ENCODE data around the gene JADE1. TPM values are rescaled to one million over a fixed set of nuclear protein-coding genes. Genes with fewer than 3 reads are reported as not detected.
A peak's percentile ranks its signal among the peaks of the same experiment; 100 is the strongest.

The JADE1 gene
- total RNA-seq, 4 donors from 2014 or later, result 18.2 to 26.4 (median 19.6) TPM

- Histone ChIP-seq H3K4me3 (no peak overlapping the region), H3K27me3 (no peaks in the 10 kb centered on the region), H3K4me1 (no peaks in the 10 kb centered on the region), H3K36me3 (no peaks in the 10 kb centered on the region), H3K27ac (no peak overlapping the region), H3K9me3 (no peaks in the 10 kb centered on the region)
- TF ChIP-seq POLR2A (IDR thresholded peaks at IDR 0.05) (no peak), CTCF (IDR thresholded peaks at IDR 0.05) (no peak)
- no peak for DNase-seq
Observed at GRCh38 chr4:128775477-128775876, 34.0 kb upstream of the JADE1 start.

GRCh38 chr4:128775916-128776315, 33.6 kb upstream of the JADE1 start:
- no peak overlapping the region for H3K4me3 ChIP-seq
- no peak overlapping the region for H3K27ac ChIP-seq

GRCh38 chr4:128776794-128777216, 32.7 kb upstream of the JADE1 start:
- no peaks in the 10 kb centered on the region for H3K27me3 ChIP-seq
- H3K27ac ChIP-seq, result no peak overlapping the region
- H3K9me3 ChIP-seq, result no peaks in the 10 kb centered on the region
- no peaks in the 10 kb centered on the region for H3K36me3 ChIP-seq
- no peak overlapping the region for H3K4me3 ChIP-seq
- no peaks in the 10 kb centered on the region for H3K4me1 ChIP-seq
- peak in 2 of 3 donors; percentile 18 to 67 for DNase-seq
- TF ChIP-seq POLR2A (IDR thresholded peaks at IDR 0.05) (no peak), CTCF (IDR thresholded peaks at IDR 0.05) (no peak)

More at GRCh38 chr4:128775916-128776315, 33.6 kb upstream of the JADE1 start:
- TF ChIP-seq CTCF (IDR thresholded peaks at IDR 0.05), result no peak
- no peak for TF ChIP-seq POLR2A (IDR thresholded peaks at IDR 0.05)
- Histone ChIP-seq H3K4me1 (no peaks in the 10 kb centered on the region), H3K9me3 (no peaks in the 10 kb centered on the region), H3K27me3 (no peaks in the 10 kb centered on the region), H3K36me3 (no peaks in the 10 kb centered on the region)
- DNase-seq, result no peak

GRCh38 chr4:128780688-128781087, 28.8 kb upstream of the JADE1 start:
- no peaks in the 10 kb centered on the region for H3K36me3 ChIP-seq
- no peak for DNase-seq
- no peak overlapping the region for H3K4me3 ChIP-seq
- H3K27ac ChIP-seq, result no peak overlapping the region
- H3K4me1 ChIP-seq, result no peaks in the 10 kb centered on the region
- no peaks in the 10 kb centered on the region for H3K9me3 ChIP-seq
- no peaks in the 10 kb centered on the region for H3K27me3 ChIP-seq
- TF ChIP-seq CTCF (IDR thresholded peaks at IDR 0.05) (no peak), POLR2A (IDR thresholded peaks at IDR 0.05) (no peak)

GRCh38 chr4:128782076-128782715, 27.3 kb upstream of the JADE1 start:
- Histone ChIP-seq H3K9me3 (no peaks in the 10 kb centered on the region), H3K27ac (no peak overlapping the region), H3K4me3 (no peak overlapping the region), H3K36me3 (no peaks in the 10 kb centered on the region), H3K4me1 (no peaks in the 10 kb centered on the region), H3K27me3 (no peaks in the 10 kb centered on the region)
- DNase-seq, result peak; percentile 38 to 76 (median 55)
- TF ChIP-seq POLR2A (IDR thresholded peaks at IDR 0.05) (no peak), CTCF (IDR thresholded peaks at IDR 0.05) (peak in 4 of 6 experiments; percentile 40 to 75 (median 56))
